Fibroblast of the conjunctiva (primary cell): Measurements from ENCODE around the gene RBL1.
A peak's percentile ranks its signal among the peaks of the same experiment; 100 is the strongest.
"Not testable (repeated sequence)": the region's sequence is repeated elsewhere in the genome, so short reads cannot be mapped to it uniquely, and the experiment has no call there.

ENCODE experiments used
- DNase-seq: peaks from one replicate; pipeline ENCODE4 v3.0.0-alpha.2; 2010; ENCODE audit warnings: low read depth

Gene RBL1

GRCh38 chr20:37095599-37096414, at the start of gene RBL1:
TSS of gene RBL1 (minus strand) at chr20:37095997. CDS start at chr20:37095928, 69 bp downstream.
- DNase-seq: peak; percentile 57

GRCh38 chr20:37144856-37145404, 49.1 kb upstream of the RBL1 start:
- DNase-seq: no peak

- no peak for DNase-seq
These were observed 46.9 kb upstream of the RBL1 start for GRCh38 chr20:37142708-37143107.

DNA sequence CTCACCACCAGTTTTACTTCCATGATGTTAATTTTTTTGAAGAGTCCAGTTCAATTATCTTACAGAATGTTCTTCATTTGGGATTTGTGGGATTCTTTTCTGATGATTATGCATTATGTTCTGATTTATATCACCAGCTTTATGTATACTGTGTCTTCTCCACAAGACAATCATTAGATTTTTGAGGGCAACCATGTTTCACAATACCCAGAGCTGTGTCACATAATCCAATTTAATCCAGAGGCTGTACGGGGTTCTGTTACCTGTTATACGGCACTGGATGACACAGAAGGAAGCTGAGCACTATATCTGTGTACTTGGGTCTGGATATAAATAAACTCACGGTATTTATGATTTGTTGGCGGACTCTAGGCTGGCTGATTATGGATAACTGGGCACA, 41.8 kb upstream of the RBL1 start:
- no peak for DNase-seq

DNA sequence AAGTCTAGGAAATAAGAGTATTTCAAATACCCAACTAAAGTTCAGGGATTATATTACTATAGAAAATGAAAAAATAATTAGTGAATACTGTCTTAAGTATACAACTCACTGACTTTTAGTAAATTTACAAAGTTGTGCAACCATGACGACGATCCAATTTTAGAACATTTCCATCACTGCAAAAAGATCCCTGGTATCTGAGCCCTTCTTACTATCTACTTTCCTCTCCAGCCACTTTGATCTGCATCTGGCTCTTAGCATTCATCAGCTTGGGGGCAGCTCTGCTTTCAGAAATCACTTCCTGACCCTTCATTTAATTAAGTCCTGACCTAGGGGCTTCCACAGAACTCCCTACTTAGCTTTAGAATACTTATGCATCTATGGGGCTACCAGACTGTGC, 38.2 kb upstream of the RBL1 start:
- DNase-seq: no peak

GRCh38 chr20:37131486-37131885, 35.7 kb upstream of the RBL1 start:
- no peak for DNase-seq

GRCh38 chr20:37128803-37129202, 33.0 kb upstream of the RBL1 start:
- DNase-seq: no peak

DNA sequence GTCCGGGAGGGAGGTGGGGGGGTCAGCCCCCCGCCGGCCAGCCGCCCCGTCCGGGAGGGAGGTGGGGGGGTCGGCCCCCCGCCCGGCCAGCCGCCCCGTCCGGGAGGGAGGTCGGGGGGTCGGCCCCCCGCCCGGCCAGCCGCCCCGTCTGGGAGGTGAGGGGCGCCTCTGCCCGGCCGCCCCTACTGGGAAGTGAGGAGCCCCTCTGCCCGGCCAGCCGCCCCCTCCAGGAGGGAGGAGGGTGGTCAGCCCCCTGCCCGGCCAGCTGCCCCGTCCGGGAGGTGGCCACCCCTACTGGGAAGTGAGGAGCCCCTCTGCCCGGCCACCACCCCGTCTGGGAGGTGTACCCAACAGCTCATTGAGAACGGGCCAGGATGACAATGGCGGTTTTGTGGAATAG, 30.5 kb upstream of the RBL1 start:
- not testable (repeated sequence) for DNase-seq

- DNase-seq: no peak
These were observed 27.6 kb upstream of the RBL1 start for GRCh38 chr20:37123441-37123840.

DNA sequence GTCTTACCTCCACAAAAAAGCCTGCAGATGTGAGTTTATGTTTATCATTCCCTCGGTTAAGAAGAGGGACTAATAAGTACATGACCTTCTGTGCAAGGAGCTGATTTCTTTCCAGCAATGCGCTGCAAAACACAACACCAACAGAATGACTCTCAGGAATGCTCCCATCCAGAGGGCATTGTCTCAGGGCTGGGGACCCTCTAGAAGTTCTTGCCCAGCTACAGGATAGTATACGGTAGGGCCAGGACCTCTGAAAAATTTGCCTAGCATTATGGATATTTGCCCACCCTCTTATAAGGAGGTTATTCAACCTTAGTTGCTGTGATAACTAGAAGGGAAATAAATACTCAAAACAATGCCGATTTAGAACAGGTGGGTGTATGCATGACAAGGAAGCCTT, 24.7 kb upstream of the RBL1 start:
- no peak for DNase-seq

DNA sequence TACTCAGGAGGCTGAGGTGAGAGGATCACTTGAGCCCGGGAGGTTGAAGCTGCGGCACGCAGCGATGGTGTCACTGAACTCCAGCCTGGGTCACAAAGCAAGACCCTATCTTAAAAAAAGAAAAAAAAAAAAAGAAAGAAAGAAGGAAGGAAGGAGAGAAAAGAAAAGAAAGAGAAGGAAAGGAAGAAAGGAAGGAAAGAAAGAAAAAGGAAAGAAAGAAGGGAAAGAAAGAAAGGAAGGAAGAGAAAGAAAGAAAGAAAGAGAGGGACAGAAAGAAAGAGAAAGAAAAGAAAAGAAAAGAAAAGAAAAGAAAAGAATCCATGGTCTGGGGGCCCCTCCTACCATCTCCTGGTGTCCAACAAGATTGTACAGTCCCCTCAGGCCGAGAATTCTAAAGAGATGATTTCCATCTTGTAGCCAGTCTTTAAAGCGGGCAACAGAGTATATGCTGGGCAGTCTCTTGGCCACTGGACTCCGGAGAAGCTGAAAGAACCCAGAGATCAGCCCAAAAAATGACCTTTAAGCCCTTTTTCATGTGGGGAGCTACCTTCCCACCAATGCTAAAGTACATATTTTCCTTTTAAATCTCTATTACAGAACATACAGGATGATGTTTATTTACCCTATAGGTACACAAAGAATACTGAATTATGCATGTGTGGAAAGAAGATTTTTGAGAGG, 23.7 kb upstream of the RBL1 start:
- no peak for DNase-seq

GRCh38 chr20:37114012-37114411, 18.2 kb upstream of the RBL1 start:
- DNase-seq: no peak

DNA sequence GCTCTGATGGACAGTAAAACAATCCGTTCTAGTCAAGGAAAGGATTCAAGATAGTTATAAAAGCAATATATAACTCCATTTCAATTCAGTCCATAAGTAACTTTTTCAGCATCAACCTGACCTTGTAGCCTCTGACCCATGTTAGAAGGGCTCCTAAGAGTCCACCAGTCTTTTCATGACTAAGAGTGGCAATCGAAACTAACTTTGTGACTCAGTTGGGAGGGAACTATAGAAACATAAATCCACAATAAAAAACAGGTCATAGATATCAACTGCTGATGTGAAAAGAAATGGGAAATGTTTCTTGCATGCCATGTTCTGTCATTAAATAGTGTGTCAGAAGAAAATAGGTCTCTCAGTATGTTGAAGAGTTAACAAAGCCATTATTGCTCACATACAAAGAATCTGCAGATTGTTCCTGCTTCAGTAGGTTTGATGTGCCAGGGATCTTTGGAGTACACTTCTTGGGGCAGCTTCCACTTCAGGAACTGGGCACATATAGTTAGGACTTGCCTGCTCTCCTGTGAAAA, 16.2 kb upstream of the RBL1 start:
- no peak for DNase-seq

DNA sequence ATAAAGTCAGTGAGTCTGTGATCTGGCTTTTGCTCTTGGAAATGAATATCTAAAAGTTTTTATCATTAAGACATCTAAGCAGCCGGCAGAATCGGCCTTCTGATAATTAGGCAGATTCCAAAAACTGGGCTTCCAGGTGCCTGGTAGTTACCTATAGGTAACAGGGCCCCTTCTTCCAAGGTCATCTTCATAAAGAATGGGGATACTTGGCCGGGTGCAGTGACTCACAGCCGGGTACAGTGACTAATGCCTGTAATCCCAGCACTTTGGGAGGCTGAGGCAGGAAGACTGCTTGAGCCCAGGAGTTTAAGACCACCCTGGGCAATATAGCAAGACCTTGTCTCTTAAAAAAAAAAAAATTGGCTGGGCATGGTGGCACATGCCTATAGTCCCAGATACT, 12.9 kb upstream of the RBL1 start:
- no peak for DNase-seq

DNA sequence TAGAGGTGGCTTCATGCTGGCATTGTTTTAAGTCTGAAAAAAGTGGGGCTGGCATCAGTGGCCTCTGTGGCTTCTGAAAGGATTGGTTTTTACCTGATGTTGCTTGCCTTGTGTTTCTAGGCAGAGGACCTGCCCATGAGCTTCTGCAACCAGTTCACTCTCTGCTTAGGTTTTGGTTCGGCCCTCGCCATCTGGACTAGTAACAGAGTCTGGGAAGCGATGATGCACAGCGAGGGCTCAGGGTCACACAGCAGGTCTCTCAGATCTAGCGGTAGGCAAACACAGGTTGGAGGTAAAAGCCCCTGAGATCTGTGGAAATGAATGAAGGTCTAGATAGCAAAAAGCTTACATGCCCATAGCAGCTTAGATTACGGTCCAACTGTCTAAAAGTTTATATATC, 6.8 kb upstream of the RBL1 start:
- DNase-seq: no peak

DNA sequence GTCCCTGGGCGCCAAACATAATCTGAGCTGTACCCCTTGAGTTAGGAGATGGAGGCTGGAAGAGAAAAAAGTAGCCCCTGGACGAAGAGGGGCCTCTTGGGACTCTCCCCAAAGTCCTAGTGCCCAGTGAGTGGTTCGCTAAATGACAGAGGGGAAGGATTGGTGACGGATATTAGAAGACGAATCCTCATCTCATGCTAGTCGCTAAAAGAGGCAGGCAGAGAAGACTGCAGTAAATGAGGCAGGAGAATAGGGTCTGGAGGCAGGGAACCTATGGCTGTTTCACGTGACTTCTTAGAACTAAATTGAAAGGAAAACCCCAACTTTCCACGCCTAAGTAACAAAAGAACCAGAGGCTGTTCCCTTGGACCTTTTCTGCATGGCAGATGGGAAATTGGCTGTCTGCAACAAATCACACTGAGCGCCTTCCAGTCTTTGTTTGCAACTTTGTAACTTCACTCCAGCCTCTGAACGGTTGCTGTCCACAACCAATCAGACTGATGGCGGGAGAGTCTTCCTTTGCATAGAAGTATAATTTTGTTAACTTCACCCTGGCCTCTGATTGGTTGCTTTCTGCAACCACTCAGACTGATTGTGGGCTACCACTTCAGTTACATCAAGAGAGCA, 731 bp upstream of the RBL1 start:
- DNase-seq: no peak

GRCh38 chr20:37095108-37095598, 644 bp downstream of the RBL1 start:
- DNase-seq: no peak

GRCh38 chr20:37090407-37090806, 5.4 kb downstream of the RBL1 start:
- no peak for DNase-seq

DNA sequence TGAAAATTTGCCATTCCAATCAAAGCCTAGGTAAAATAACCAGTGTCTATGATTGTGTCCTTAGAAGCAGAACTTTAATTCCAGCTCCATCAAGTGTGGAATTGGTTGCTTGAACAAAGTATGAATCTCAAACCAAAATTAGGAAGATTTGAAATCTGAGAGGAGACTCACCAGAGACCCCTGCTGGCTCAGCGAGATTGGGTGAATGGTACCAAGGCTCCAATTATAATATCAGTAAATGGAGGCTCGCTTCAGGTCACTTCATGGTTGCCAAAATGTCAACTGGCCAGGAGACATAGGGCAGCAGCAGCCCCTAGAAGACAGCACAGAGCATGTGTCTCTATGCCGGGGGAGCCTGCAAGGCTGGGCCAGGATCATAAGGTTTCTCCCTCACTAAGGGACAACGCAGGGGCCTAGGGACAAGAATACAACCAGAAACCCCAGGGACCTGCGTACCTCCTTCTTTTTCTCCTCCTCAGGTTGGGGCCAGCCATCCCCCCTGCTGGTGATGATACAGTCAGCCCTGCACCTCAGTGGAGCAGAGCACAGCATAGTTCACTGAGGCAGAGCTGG, 14.0 kb downstream of the RBL1 start:
- no peak for DNase-seq

GRCh38 chr20:37077009-37077408, 18.8 kb downstream of the RBL1 start:
- no peak for DNase-seq

GRCh38 chr20:37075932-37076685, 19.7 kb downstream of the RBL1 start:
- DNase-seq: no peak
